ENCODE data around the gene KRTAP5-11.
A peak's percentile ranks its signal among the peaks of the same experiment; 100 is the strongest.
"Not testable (repeated sequence)": the region's sequence is repeated elsewhere in the genome, so short reads cannot be mapped to it uniquely, and the experiment has no call there.

Gene KRTAP5-11

DNA sequence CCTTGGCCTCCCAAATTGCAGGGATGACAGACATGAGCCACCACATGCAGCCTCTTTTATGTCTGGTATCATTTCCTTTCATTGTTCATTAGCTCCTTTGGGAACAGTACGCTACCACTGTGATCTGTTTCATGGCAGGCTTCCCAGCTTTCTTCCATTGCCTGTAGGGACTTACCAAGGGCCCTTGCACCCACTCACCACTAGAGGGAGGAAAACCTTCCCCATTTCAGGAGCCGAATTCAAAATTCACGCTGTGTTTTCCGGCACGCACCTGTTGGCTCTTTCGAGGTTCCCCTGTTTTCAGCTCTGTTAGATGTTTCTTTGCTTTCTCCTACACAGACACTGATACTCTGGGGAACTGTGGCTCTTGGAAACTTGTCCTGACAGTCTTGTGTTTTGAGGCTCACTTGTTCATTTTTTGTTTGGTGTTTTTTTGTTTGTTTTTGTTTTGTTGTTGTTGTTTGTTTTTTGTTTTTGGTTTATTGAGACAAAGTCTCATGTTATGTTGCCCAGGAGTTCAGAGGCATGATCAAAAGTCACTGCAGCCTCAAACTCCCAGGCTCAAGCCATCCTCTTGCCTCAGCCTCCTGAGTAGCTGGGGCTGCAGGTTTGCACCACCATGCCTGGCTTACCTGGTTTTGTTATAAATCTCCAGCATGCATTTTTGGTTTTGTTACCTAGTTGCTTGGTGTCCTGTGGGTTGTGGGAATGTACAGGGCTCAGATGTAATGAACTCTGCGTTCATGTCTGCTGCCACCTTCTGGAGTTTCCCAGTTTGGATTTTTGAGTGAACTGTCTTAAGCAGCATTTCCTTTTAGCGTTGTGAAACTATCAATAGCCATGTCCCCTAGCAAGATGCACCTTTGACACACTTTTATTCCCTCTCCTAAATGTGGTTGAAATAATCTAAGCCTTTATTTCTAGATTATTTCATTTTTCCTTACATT lies 2.3 kb downstream of the KRTAP5-11 start:
- DNase-seq, result peak; percentile 21

DNA sequence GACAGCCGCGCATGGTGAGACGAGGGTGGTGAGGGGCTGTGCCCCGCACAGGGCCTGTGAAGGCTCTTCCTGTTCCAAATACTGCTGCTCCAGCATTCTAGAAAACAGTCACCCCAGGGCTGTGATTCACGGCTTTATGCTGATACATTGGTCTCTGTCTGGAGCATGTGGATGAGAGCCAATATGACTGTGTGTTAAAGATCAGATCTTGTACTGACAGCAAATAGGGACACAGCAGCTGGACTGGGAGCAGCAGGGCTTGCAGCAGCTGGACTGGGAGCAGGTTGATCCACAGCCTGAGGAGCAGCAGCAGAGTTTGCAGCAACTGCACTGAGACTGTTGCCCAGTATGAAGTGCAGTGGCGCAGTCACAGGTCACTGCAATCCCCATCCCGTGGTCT lies 3.2 kb downstream of the KRTAP5-11 start:
- DNase-seq, result not testable (repeated sequence)

DNA sequence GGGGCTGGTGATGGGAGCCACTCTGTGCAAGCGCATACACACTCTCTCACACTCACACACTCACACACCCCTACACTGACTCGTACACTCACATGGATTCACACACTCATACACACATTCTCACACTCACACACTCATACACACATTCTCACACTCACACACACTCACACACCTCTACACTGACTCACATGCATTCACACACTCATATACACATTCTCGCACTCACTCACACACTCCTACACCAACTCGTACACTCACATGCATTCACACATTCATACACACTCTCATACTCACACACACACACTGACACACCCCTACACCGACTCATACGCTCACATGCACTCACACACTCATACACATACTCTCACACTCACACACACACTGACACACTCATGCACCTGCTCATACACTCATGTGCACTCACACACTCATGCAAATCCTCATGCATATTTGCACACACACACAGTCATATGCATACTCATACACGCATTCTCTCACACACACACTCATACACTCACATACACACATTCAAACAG lies 5.1 kb downstream of the KRTAP5-11 start:
- DNase-seq, result no peak

DNA sequence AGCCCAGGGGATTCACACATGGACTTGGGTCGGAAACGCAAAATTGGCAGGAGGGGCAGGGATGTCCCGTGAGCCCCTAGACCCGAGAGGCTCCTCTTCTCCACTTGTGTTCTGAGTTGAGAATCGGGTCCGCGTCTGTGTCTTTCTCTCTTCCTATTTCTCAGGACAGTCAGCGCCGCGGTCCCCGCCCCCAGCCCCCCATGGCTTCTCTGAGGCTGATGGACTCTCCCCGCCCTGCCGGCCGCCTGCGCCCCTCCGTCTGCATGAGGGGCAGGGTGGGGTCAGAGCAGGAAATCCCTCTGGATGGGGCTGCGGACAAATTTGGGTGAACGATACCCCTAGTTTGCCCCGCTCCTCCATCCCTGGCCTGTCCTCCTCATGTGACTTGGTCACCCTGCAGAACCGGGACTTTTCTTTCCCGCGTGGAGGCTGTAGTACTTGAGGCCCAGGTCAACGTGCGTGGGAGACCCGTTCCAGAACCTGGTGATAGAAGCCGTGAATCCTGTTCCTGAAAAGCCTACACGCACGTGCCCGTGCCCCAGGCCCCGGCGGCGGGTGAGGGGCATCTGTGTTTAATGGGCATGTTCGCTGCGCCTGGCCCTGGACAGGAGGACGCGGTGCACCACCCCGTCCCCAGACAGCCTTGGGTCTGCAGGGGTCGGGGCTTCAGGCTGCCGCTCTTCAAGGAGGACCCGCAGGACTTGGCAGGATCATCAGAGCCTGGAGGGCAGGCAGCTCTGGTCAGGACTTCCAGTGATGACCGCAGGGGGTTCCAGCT lies 5.8 kb downstream of the KRTAP5-11 start:
- DNase-seq, result not testable (repeated sequence)

DNA sequence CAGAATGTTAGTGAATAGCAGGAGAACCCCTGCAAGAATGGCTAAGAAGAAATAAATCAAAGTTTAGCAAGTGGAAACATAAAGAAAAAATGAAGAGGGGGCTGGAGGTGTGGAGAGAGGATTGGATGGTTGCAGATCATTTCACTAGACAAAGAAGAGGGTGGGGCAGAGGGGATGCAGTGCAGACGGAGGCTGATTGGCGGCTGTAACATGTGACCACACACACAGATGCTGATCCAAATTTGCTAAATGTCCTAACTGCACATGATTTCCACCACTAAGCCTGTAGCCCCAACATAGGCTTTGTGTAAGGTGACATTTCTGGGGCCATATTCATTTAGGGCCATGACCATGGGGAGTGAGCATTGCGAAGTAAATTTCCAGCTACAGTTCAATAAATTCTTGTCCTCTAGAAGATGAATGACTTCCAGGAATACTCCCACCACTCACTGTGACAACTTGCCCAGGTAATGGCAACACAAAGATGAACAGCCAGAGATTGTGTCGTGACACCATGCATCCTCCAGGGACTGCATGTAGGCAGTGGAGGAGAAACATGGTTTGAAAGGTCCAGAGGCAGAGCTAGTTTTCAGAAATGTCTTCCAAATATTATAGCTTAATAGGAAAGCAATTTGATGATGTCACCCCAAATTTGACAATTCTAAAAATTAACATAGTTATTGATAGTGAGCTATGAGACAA lies 6.8 kb downstream of the KRTAP5-11 start:
- no peak for DNase-seq

DNA sequence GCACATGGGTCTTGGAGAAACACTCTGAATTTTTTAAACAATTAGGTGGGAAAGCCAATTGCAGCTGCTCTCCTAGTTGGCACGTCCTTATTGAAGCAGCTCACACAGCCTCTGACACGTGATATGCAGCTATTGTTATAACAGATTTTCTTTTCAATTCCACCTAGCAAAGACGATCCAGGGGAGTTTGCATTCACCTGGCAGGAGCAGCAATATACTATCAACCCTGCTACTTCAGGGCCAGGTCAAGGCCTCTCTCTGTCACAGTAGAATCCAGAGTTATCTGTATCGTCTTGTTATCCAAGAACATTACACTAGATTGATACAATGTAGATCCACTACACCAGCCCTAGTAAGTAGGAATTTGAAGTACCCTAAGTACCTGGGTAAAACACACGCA lies 8.3 kb downstream of the KRTAP5-11 start:
- no peak for DNase-seq

DNA sequence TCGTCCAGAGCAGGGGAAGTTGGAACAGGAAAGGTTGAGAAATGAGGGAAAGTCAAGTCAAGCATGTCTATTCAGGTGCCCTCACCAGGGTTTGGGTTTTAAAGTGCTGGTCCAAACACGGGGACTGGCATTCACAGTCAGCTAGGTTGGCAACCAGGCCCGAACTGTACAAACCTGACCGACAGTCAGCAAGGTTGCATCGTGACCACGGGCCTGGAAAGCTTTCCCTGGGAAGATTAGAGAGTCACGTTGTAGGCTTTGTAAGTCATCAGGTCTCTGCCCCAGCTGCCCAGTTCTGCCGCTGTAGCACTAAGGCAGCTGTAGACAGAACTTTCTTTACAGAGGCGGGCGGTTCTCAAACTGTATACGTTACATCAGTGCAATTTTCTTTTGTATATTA lies 9.9 kb downstream of the KRTAP5-11 start:
- no peak for DNase-seq

DNA sequence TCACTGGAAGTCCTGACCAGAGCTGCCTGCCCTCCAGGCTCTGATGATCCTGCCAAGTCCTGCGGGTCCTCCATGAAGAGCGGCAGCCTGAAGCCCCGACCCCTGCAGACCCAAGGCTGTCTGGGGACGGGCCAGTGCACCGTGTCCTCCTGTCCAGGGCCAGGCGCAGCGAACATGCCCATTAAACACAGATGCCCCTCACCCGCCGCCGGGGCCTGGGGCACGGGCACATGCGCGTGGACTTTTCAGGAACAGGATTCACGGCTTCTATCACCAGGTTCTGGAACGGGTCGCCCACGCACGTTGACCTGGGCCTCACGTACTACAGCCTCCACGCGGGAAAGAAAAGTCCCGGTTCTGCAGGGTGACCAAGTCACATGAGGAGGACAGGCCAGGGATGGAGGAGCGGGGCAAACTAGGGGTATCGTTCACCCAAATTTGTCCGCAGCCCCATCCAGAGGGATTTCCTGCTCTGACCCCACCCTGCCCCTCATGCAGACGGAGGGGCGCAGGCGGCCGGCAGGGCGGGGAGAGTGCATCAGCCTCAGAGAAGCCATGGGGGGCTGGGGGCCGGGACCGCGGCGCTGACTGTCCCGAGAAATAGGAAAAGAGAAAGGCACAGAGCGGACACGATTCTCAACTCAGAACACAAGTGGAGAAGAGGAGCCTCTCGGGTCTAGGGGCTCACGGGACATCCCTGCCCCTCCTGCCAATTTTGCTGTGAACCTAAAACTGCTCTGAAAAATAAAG lies 11.4 kb downstream of the KRTAP5-11 start:
- DNase-seq, result not testable (repeated sequence)

DNA sequence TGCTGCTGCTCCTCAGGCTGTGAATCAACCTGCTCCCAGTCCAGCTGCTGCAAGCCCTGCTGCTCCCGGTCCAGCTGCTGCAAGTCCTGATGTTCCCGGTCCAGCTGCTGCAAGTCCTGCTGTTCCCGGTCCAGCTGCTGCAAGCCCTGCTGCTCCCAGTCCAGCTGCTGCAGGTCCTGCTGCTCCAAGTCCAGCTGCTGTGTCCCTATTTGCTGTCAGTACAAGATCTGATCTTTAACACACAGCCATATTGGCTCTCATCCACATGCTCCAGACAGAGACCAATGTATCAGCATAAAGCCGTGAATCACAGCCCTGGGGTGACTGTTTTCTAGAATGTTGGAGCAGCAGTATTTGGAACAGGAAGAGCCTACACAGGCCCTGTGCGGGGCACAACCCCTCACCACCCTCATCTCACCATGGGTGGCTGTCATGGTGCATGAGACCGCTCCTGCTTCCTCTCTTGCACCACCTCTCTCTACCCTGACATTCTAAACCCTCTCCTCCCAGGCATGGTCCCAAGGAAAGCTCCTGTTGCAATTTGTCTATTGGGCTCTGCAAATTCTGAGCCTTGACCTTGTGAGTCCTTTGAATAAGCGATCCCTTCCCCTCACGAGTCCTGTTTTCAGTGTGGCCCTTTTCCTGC lies 13.8 kb downstream of the KRTAP5-11 start:
- no peak for DNase-seq

DNA sequence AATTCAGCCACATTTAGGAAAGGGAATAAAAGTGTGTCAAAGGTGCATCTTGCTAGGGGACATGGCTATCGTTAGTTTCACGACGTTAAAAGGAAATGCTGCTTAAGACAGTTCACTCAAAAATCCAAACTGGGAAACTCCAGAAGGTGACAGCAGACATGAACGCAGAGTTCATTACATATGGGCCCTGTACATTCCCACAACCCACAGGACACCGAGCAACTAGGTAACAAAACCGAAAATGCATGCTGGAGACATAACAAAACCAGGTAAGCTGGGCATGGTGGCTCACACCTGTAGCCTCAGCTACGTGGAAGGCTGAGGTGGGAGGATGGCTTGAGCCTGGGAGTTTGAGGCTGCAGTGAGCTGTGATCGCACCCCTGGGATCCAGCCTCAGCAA lies 15.0 kb downstream of the KRTAP5-11 start:
- DNase-seq, result not testable (repeated sequence)

DNA sequence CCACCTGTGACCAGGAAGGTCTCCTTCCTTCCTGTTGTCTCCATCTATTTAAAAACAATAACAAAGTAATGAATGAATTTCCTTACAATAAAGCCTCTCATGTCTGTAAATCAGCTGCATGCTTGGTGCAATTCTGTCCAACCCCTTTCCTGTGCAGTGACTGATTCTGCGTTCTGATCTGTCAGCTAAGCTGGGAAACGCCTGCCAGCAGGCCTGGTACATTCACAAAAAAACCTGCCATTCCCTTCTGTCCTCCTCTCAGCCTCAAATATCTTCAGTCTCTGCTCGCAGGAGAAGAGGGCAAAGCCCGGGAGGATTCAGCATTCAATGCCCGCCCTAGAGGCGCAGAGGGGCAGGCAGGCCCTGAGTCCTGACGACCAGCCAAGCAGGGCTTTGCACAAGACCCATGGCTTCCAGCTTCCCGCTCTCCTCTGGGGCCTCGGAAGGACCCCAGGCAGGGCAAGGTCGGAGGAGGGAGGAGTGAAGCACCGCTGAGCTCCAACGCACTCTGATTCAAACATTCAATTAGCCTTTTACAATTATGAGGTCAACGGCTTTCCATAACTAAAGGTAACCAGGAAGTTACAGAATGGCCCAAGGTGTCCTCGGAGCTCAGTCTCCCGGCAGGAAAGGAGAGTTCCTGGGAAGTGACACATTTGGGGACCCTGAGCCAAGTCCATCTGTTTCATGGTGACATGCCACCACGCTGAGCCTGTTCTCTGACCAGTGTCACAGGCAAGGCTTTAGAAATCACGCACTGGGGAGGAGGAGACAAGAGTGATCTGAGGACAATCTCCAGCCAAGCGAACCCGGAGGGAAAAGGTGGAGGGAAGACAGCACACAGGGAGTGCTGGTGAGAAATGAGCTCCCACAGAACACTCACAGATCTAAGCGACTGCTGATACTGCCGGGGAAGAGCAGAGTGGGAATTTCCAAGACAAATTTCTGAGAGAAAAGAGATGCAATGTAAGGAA lies 15.8 kb downstream of the KRTAP5-11 start:
- DNase-seq, result not testable (repeated sequence)

DNA sequence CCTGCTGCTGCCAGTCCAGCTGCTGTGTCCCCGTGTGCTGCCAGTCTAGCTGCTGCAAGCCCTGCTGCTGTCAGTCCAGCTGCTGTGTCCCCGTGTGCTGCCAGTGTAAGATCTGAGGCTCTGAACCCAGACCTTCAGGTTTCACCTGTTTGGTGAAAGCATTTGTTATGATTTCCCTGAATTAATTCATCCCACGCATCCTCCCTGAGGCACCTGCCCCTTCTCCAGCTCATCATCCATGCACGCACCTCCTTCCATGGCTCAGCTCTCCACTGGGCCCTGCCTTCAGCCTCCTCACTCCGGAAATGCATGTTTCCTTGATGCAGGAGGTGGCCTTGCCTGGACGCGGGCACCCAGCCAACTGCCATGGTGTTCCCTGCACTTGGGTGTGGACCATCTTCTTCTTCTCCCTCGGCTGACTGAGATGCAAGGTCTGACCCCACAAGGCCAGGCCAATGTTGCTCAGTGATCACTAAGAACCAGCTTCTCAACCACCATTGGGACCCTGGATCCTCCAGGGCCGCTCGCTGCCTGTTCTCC lies 16.5 kb downstream of the KRTAP5-11 start:
- no peak for DNase-seq

DNA sequence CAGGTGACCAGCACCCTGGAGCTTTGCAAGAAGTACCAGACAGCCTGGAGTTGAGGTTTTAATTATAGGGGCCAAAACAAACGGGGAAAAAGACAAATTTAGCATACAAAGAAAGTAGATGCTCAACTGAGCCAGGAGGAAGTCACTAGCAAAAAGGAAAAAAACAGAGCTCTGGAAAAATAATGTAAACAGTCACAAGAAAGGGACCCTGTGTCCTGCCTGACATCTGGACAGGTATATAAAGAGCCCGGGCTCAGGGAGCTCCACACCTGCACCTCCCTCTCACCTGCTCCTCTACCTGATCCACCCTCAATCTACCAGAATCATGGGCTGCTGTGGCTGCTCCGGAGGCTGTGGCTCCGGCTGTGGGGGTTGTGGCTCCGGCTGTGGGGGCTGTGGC lies 17.4 kb downstream of the KRTAP5-11 start, which contains the start of gene KRTAP5-10:
Gene KRTAP5-10, plus strand, starts transcription at position 301 of the 400 bp plus-strand sequence. Its CDS starts 25 bp downstream, at position 326.
- no peak for DNase-seq

DNA sequence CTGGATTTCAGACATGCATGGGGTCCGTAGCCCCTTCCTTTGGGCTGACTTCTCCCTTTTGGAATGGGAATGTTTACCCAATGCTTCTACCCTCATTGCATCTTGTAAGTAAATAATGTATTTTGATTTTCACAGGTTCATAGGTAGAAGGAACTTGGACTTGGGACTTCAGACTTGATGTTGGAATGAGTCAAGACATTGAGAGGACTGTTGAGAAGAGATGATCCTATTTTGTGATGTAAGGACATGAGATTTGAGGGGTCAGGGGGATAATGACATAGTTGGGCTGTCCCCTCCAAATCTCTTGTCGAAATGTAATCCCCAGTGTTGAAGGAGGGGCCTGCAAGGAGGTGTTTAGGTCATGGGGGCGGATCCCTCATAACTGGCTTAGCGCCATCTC lies 18.2 kb downstream of the KRTAP5-11 start:
- DNase-seq, result no peak

DNA sequence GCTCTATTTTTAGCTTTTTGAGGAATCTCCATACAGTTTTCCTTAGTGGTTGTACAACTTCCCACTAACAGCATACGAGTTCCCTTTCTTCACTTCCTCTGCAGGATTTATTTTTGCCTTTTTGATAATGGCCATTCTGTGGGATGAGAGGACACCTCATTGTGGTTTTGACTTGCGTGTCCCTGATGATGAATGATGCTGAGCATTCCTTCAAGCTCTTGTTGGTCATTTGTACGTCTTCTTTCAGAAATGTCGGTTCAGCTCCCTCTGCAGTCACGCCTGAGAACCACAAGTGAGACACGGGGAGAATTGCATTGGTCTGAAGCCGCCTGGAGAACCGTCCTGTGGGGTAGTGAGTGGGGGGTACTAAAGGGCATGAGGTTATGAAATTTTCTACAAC lies 19.3 kb downstream of the KRTAP5-11 start:
- peak; percentile 62 for DNase-seq

DNA sequence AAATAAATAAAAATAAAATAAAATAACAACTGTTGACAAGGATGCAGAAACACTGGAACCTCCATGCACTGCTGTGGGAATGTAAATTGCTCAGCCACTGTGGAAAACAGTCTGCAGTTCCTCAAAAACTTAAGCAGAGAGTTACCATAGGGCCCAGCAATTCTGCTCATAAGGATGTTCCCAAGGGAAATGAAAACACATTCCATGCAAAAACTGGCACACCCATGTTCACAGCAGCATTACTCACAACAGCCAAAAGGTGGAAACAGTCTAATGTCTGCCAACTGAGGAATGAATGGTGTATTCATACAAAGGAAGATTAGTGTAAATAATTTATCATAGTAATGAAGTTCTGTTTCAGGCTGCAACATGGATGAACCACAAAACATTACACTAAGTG lies 20.6 kb downstream of the KRTAP5-11 start:
- DNase-seq, result no peak

DNA sequence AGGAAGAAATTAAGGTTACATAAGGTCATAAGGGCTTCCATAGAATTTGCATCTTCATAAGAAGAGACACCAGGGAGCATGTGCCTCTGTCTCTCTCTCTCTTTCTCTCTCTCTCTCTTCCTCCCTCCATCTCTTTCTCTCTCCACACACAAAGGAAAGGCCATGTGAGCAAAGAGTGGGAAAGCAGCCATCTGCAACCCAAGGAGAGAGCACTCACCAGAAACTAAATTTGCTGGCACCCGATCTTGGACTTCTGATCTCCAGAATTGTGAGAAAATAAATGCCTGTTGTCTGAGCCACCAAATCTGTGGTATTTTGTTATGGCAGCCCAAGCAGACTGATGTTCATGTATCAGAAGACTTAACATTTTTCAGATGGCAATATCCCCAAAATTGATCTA lies 23.7 kb downstream of the KRTAP5-11 start:
- DNase-seq, result no peak

DNA sequence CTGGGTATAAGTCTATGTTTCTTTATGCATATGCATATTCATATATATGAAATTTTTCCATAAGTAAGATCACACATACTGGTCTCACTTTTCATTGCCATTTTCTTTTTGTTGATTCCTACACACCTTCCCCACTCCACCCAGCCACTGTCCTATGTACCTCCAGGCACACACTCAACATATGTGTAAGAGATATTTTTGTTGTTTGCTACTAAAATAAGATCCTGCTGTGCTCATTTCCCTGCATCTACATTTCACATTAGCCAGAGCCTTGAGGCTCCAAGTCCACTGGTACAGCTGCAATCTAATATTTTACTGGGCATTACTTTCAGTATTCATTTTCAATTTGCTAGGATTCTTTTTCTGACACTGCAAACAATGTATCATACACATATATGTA lies 25.4 kb downstream of the KRTAP5-11 start:
- no peak for DNase-seq

DNA sequence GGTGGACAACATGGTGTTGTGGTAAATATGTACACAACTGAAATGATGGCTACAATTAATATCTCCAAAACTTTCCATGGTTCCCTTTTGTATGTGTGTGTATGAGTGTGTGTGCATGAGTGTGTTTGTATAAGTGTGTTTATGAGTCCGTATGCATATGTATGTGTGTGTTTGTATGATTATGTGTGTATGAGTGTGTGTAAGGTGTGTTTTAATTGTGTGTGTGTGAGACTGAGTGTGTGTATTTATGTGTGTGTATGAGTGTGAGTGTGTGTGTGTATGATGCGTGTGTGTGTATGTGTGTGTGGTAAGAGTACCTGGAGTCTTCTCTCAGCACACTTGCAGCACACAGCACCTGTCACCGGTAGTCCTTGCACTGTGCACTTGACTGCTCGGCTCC lies 26.7 kb downstream of the KRTAP5-11 start:
- DNase-seq, result no peak

DNA sequence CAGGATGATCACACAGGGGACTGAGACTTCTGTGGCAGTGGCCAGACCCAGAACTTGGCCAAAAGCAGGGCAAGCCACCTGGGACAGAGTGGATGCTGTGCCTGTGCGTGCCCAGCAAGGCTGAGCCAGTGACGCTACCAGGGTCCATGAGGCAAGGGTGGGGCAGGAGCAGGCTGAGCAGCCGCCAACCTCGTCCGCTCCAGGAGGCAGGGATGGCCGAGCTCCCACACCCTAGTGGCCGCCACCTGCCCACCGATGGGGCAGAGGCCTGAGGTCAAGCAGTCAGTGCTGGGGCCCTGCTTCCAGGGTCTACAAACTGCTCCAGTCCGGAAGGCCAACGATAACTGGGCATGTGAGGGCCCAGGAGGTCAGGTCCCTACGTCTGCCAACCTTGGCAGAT lies 27.2 kb downstream of the KRTAP5-11 start:
- no peak for DNase-seq
